ENCODE measurements around the gene CFAP65. TPM values are rescaled to one million over a fixed set of nuclear protein-coding genes. Genes with fewer than 3 reads are reported as not detected.

The CFAP65 gene
- polyA plus RNA-seq, 1 donor (not counting 4 experiments of a cell fraction or from before 2014, with no cell fraction given) = not detected

DNA sequence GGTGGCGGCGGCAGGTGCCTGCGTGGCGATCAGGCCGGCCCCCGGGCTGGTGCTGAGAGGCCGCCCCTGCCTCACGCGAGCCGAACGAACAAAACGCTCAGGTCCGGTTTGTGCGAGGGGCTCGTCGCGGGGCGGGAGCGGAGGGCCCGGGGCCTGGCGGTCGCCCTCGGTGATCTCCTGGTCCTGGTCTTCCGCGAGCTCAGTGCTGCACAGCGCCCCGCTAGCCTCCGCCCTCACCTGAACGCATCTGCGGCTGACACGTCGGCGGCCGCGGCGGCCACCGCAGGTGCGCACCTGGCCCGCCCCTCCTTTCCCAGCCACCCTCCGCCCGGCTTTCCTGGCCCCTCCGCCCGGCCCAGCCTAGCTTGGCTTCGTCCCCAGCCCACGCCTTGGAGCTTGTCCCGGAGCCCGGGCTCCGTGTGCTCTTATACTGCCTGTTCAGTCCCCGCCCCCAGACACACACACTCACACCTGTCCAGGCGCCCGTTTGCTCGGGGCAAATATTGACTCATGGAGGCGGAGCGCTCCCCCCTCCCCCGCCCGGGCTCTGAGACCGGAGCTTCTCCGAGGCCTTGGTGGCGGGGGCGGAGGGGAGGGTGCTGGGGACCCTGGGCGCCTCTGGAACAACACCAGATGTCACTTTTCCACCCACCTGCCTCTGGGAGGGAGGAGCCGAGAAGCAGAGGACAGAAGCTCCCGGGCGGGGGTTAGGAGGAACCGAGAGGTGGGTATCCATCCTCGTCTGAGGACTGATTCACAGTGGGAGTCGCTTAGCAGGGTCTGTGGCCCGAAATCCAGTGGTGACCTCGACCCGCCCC lies 39.5 kb downstream of the CFAP65 start:
- H3K9me1 ChIP-seq (ENCODE audit: control insufficient read depth, extremely low read depth, insufficient read depth, low read length) = no peaks in the 10 kb centered on the region
- no peaks in the 10 kb centered on the region for H3K36me3 ChIP-seq (ENCODE audit: control insufficient read depth in 2 of 2, extremely low read depth in 1 of 2, insufficient read depth in 2 of 2, low read length in 2 of 2)
- TF ChIP-seq, protein P1, sequence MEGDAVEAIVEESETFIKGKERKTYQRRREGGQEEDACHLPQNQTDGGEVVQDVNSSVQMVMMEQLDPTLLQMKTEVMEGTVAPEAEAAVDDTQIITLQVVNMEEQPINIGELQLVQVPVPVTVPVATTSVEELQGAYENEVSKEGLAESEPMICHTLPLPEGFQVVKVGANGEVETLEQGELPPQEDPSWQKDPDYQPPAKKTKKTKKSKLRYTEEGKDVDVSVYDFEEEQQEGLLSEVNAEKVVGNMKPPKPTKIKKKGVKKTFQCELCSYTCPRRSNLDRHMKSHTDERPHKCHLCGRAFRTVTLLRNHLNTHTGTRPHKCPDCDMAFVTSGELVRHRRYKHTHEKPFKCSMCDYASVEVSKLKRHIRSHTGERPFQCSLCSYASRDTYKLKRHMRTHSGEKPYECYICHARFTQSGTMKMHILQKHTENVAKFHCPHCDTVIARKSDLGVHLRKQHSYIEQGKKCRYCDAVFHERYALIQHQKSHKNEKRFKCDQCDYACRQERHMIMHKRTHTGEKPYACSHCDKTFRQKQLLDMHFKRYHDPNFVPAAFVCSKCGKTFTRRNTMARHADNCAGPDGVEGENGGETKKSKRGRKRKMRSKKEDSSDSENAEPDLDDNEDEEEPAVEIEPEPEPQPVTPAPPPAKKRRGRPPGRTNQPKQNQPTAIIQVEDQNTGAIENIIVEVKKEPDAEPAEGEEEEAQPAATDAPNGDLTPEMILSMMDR (optimal IDR thresholded peaks at IDR 0.05 in 1 of 3, IDR thresholded peaks at IDR 0.05 in 1 of 3, conservative IDR thresholded peaks at IDR 0.05 in 1 of 3; ENCODE audit: extremely low read depth in 1 of 3, insufficient read depth in 2 of 3, low read length in 3 of 3) = peak in 1 of 3 experiments; percentile 16
- no peak for TF ChIP-seq EZH2 (IDR thresholded peaks at IDR 0.05; ENCODE audit: low read length)
- H3K4me1 ChIP-seq (ENCODE audit: control insufficient read depth, extremely low read depth, insufficient read depth, low read length) = peaks cover 15% of the 10 kb centered on the region
- H3K9me3 ChIP-seq (ENCODE audit: control insufficient read depth, low read depth, low read length) = no peaks in the 10 kb centered on the region
- peaks cover 4% of the 10 kb centered on the region for H4K20me1 ChIP-seq (ENCODE audit: control insufficient read depth, extremely low read depth, insufficient read depth, low read length)
- H3K79me2 ChIP-seq (ENCODE audit: control insufficient read depth, insufficient read depth, low read length) = no peaks in the 10 kb centered on the region
- H3K9ac ChIP-seq (ENCODE audit: control insufficient read depth, extremely low read depth, insufficient read depth, low read length) = no peak overlapping the region
- peak overlapping the region; percentile 69 for H3K4me2 ChIP-seq (ENCODE audit: control insufficient read depth, extremely low read depth, insufficient read depth, low read depth, low read length)
- dilution Hi-C loops (cut with MboI; ENCODE audit: extremely low pct_ligation_motif_present, low sequenced_read_pairs) = no loop called here
- H3K27ac ChIP-seq (ENCODE audit: control insufficient read depth, insufficient read depth, low read length) = no peak overlapping the region
- peak; percentile 13 for DNase-seq (ENCODE audit: low read depth, low spot score)
- H2AFZ ChIP-seq (ENCODE audit: control insufficient read depth, low read length) = no peak overlapping the region
- FAIRE-seq = no peak
- H3K27me3 ChIP-seq (ENCODE audit: control insufficient read depth, extremely low read depth, insufficient read depth, low read length) = peaks cover 72% of the 10 kb centered on the region
- peak overlapping the region; percentile 20 to 46 (median 32) for H3K4me3 ChIP-seq (ENCODE audit: control insufficient read depth in 2 of 3, extremely low read depth in 1 of 3, insufficient read depth in 2 of 3, low read depth in 1 of 3, low read length in 3 of 3)

DNA sequence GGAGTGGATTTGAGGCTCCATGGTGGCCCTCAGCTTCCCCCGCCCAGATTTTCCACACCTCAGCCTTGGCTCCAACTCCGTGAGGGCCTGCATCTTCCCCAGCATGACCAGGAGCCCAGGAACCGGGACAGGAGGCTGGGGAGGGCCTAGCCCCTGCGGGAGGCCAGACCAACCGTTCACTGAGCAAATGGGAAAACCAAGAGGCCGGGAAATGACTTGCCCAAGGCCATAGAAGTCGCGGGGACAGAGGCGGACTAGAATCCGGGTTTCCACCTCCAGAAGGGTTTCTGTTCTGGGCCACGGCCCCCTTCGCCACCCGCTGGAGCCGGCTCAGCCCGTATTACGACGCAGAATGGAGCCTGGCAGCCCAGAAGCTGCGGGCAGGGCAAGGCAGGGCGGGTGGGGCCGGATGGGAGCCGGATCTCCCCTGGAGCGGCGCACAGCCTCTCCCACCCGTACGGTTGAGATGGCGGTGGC lies 40.2 kb downstream of the CFAP65 start:
- H3K27ac ChIP-seq (ENCODE audit: control insufficient read depth, insufficient read depth, low read length) = no peak overlapping the region
- H3K9ac ChIP-seq (ENCODE audit: control insufficient read depth, extremely low read depth, insufficient read depth, low read length) = no peak overlapping the region
- peak overlapping the region; percentile 69 for H3K4me2 ChIP-seq (ENCODE audit: control insufficient read depth, extremely low read depth, insufficient read depth, low read depth, low read length)
- H3K79me2 ChIP-seq (ENCODE audit: control insufficient read depth, insufficient read depth, low read length) = no peaks in the 10 kb centered on the region
- dilution Hi-C loops (cut with MboI; ENCODE audit: extremely low pct_ligation_motif_present, low sequenced_read_pairs) = no loop called here
- TF ChIP-seq, protein P1 (optimal IDR thresholded peaks at IDR 0.05 in 1 of 3, IDR thresholded peaks at IDR 0.05 in 1 of 3, conservative IDR thresholded peaks at IDR 0.05 in 1 of 3; ENCODE audit: extremely low read depth in 1 of 3, insufficient read depth in 2 of 3, low read length in 3 of 3) = no peak
- TF ChIP-seq EZH2 (IDR thresholded peaks at IDR 0.05; ENCODE audit: low read length) = no peak
- H3K4me1 ChIP-seq (ENCODE audit: control insufficient read depth, extremely low read depth, insufficient read depth, low read length) = peaks cover 15% of the 10 kb centered on the region
- H3K9me1 ChIP-seq (ENCODE audit: control insufficient read depth, extremely low read depth, insufficient read depth, low read length) = no peaks in the 10 kb centered on the region
- H3K9me3 ChIP-seq (ENCODE audit: control insufficient read depth, low read depth, low read length) = no peaks in the 10 kb centered on the region
- DNase-seq (ENCODE audit: low read depth, low spot score) (no peak), FAIRE-seq (no peak)
- no peak overlapping the region for H2AFZ ChIP-seq (ENCODE audit: control insufficient read depth, low read length)
- H3K36me3 ChIP-seq (ENCODE audit: control insufficient read depth in 2 of 2, extremely low read depth in 1 of 2, insufficient read depth in 2 of 2, low read length in 2 of 2) = no peaks in the 10 kb centered on the region
- peaks cover 79% of the 10 kb centered on the region for H3K27me3 ChIP-seq (ENCODE audit: control insufficient read depth, extremely low read depth, insufficient read depth, low read length)
- peaks cover 4% of the 10 kb centered on the region for H4K20me1 ChIP-seq (ENCODE audit: control insufficient read depth, extremely low read depth, insufficient read depth, low read length)
- no peak overlapping the region for H3K4me3 ChIP-seq (ENCODE audit: control insufficient read depth in 2 of 3, extremely low read depth in 1 of 3, insufficient read depth in 2 of 3, low read depth in 1 of 3, low read length in 3 of 3)

All from keratinocyte (primary cell).